BLaER1 treated with 17β-estradiol and CSF1 and Interleukin-3, amounts not matched to agents 10 nM and 100 nM (cell line): ENCODE data around the gene AFF1.

Source experiments
- H3K27ac ChIP-seq, 11 experiments: shearing (Covaris generic); formaldehyde crosslinking; 2 replicates each; pipeline ENCODE4 v1.8.1; 2022
- H3K27me3 ChIP-seq, 11 experiments: shearing (Covaris generic); formaldehyde crosslinking; 2 replicates each; pipeline ENCODE4 v1.8.1; 2022
- H3K36me3 ChIP-seq, 11 experiments: shearing (Covaris generic); formaldehyde crosslinking; 2 replicates each; pipeline ENCODE4 v1.8.1; 2022
- H3K4me1 ChIP-seq, 10 experiments: shearing (Covaris generic); formaldehyde crosslinking; 2 replicates each; pipeline ENCODE4 v1.8.1; 2022
- H3K4me2 ChIP-seq, 11 experiments: shearing (Covaris generic); formaldehyde crosslinking; 2 replicates each; pipeline ENCODE4 v1.8.1; 2022
- H3K4me3 ChIP-seq, 10 experiments: shearing (Covaris generic); formaldehyde crosslinking; 2 replicates each; pipeline ENCODE4 v1.8.1; 2022
- H3K9ac ChIP-seq, 11 experiments: shearing (Covaris generic); formaldehyde crosslinking; 2 replicates each; pipeline ENCODE4 v1.8.1; 2022
- H3K9me3 ChIP-seq, 11 experiments: shearing (Covaris generic); formaldehyde crosslinking; replicated peaks in 1 of 11; 2 replicates each; pipeline ENCODE4 v1.8.1; 2022
- H4K20me1 ChIP-seq, 11 experiments: shearing (Covaris generic); formaldehyde crosslinking; 2 replicates each; pipeline ENCODE4 v1.8.1; 2022
- Cebpa-rat ChIP-seq, 11 experiments: shearing (Covaris generic); IDR thresholded peaks; 2 replicates each; pipeline ENCODE4 v1.8.1; 2022

AFF1 gene

DNA sequence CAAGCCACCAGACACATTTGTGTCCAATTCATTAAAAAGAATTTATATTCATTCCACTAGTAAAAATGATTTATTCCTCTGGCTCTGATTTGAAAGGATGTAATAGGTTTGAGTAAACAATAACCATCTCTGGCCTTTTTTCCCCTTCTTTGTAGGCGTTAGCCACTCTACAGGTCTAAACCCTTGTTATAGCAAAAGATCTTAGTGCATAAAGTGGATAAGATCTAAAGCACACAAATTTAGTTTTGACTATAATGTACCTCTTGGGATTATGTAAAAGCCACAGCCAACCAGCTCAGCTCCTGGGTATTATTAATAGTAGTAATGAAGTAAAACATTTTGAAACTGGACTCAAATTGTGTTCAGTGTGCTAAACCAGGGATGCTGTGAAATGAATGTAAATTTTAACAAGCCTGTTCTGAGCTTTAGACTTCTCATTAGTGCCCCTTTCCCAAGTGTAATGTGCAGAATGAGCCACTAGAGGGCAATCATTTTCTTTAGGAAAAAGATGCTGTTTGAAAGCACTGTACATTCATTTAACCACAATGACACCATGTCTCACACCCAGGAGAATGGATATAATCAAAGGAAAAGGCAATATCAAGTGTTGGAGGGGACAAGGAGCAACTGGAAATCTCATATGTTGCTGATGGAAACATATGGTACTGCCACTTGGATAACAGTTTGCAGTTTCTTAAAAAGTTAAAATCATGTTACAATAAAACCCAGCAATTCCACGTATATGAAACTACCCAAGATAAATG, 215.9 kb downstream of the AFF1 start:
- no peaks in the 10 kb centered on the region for H3K9me3 ChIP-seq
- no peak overlapping the region for H3K4me2 ChIP-seq
- no peaks in the 10 kb centered on the region; a peak in 2 of 22 replicates for H4K20me1 ChIP-seq
- H3K27ac ChIP-seq: no peak overlapping the region
- no peaks in the 10 kb centered on the region for H3K4me1 ChIP-seq
- no peaks in the 10 kb centered on the region for H3K27me3 ChIP-seq
- H3K36me3 ChIP-seq: peaks cover 0 to 6% (median 4%) of the 10 kb centered on the region in 11 experiments; a peak in 9 of 22 replicates
- no peak overlapping the region for H3K4me3 ChIP-seq
- no peak for TF ChIP-seq Cebpa-rat (IDR thresholded peaks at IDR 0.05)
- no peak overlapping the region for H3K9ac ChIP-seq

DNA sequence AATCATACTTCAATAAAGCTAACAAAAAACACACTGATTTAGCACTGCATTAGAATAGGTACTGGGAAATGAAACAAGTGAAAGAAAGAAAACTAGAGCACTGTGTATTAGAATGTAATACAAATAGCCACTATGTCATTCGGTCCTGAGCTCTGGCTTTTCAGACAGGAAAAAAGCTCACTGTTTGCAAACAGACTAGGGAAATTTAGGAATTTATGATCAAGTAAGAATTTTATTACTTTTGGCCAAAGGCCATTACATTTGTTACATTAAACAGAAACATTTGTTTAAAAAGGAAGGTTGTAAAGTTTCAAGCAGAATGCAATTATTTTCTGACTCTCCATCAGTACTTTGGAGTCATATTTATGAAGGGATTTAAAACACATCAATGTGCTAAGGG, 216.9 kb downstream of the AFF1 start:
- Histone ChIP-seq H3K9me3 (no peaks in the 10 kb centered on the region), H3K9ac (no peak overlapping the region), H3K4me2 (no peak overlapping the region), H3K27me3 (no peaks in the 10 kb centered on the region), H3K27ac (no peak overlapping the region), H3K4me3 (no peak overlapping the region), H3K36me3 (no peaks in the 10 kb centered on the region; a peak in 1 of 22 replicates), H4K20me1 (no peaks in the 10 kb centered on the region; a peak in 1 of 22 replicates), H3K4me1 (no peaks in the 10 kb centered on the region)
- TF ChIP-seq Cebpa-rat (IDR thresholded peaks at IDR 0.05): no peak

DNA sequence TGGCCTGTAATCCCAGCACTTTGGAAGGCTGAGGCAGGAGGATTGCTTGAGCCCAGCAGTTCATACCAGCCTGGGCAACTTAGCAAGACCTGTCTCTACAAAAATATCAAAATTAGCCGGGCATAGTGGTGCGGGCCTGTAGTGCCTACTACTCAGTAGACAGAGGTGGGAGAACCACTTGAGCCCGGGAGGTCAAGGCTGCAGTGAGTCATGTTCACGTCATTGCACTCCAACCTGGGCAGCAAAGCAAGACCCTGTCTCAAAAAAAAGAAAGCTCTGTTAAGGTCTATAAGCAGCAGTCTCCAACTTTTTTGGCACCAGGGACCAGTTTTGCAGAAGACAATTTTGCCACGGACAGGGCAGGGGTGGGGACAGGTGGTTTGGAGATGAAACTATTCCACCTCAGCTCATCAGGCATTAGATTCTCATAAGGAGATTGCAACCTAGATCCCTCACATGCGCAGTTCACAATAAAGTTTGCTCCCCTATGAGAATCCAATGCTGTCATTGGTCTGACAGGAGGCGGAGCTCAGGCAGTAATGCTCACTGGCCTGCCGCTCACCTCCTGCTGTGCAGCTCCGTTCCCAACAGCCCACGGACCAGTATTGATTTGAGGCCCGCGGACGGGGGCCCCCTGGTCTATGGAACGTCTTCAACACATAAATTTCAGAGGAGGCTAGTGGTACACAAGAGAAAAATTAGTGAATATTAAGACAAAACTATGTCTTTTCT, 217.7 kb downstream of the AFF1 start:
- H3K9ac ChIP-seq: no peak overlapping the region
- no peaks in the 10 kb centered on the region for H3K27me3 ChIP-seq
- no peaks in the 10 kb centered on the region for H3K4me1 ChIP-seq

DNA sequence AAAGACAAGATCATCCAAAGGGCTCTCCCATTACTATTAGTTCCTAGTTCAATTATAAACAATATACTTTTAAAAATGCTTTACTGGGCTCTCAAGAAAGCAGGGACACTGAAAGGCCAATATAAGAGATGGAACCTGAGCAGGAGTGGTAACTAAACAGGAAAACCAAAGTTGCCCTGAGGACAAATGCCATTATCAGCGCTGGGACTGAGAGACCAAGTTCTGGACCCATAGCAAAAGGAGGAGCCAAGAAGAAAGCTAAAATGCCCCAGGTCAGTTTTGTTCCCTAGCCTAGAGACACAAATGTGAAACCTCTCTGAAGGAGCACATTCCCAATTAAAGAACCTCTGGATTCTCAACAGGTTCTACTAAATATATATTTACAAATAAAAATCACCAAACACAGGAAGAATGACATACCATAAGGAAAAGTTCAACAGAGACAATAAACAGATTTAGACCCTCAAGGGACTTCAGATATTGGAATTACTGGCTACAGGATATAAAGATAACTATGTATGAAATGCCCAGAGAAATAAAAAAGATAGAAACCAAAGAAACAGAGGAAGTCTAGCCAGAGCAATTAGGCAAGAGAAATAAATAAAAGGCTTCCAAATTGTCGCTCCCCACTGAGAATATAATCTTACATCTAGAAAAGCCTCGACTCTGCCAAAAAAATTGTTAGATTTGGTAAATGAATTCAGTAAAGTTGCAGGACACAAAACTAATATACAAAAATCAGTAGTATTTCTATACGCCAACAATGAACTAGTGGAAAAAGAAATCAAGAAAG, 218.5 kb downstream of the AFF1 start:
- no peak for TF ChIP-seq Cebpa-rat (IDR thresholded peaks at IDR 0.05)
- H3K36me3 ChIP-seq: 0 out of 22 replicates have a peak, but pooled peaks cover 0 to 3% (median 0%) of the 10 kb centered on the region in 11 experiments

More for the DNA sequence above, 217.7 kb downstream of the AFF1 start:
- no peak for TF ChIP-seq Cebpa-rat (IDR thresholded peaks at IDR 0.05)
- no peak overlapping the region for H3K4me3 ChIP-seq
- H3K9me3 ChIP-seq: no peaks in the 10 kb centered on the region
- no peak overlapping the region for H3K27ac ChIP-seq
- no peaks in the 10 kb centered on the region for H3K36me3 ChIP-seq
- H3K4me2 ChIP-seq: no peak overlapping the region
- no peaks in the 10 kb centered on the region; a peak in 1 of 22 replicates for H4K20me1 ChIP-seq

DNA sequence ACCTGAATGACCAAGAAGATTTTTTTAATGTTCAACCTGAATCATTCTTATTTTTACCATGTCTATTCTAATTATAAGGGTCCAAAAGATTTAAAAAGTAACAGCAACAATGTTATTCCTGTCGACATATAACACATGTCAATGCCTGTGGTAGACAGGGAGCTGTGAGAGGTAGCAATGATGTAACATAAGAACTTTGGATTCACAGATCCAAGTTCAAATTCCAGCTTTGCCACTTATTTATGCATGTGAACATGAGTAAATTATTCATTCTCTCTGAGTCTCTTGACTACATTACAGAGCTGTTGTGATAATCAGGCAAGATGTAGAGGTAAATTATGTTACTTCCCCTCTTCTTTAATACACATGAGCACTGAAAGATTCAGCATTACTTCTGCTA, 231.1 kb downstream of the AFF1 start:
- Histone ChIP-seq H3K4me3 (no peak overlapping the region), H3K9ac (no peak overlapping the region), H3K9me3 (no peaks in the 10 kb centered on the region), H3K36me3 (peaks cover 53 to 91% (median 77%) of the 10 kb centered on the region in 11 experiments), H3K4me2 (no peak overlapping the region), H3K27ac (no peak overlapping the region), H3K4me1 (no peaks in the 10 kb centered on the region), H4K20me1 (0 out of 22 replicates have a peak, but pooled peaks cover 0 to 3% (median 0%) of the 10 kb centered on the region in 11 experiments), H3K27me3 (no peaks in the 10 kb centered on the region)
- TF ChIP-seq Cebpa-rat (IDR thresholded peaks at IDR 0.05): no peak

More for the DNA sequence above, 218.5 kb downstream of the AFF1 start:
- Histone ChIP-seq H3K4me2 (no peak overlapping the region), H3K4me1 (no peaks in the 10 kb centered on the region), H3K27me3 (no peaks in the 10 kb centered on the region), H3K9ac (no peak overlapping the region), H3K9me3 (no peaks in the 10 kb centered on the region), H3K27ac (no peak overlapping the region), H4K20me1 (no peaks in the 10 kb centered on the region; a peak in 1 of 22 replicates), H3K4me3 (no peak overlapping the region)

DNA sequence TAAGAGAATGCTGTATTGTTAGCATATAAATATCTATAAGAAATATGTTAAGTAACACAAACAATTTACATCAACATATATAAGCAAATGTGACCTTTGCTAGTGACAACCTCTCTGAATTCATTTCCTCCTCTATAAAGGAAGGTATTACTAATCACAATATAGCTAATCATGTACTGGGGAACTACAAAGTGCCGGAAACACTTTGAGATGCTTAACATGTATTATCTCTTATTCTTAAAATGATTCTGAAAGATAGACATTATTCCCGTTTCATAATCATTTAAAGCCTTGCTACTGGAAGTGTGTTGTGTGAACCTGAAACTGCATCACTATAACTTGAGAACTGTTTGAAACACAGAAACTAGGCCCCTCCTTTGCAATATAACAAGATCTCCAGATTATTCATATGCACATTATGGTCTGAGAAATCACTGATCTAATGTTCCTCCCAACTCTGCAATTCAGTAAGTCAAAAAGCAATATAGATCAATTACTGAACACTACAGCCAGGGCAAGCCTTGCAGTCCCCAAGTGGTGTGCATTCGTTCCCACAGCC, 231.6 kb downstream of the AFF1 start:
- Histone ChIP-seq H3K27ac (no peak overlapping the region), H3K9me3 (no peaks in the 10 kb centered on the region), H3K9ac (no peak overlapping the region), H3K36me3 (peaks cover 53 to 90% (median 76%) of the 10 kb centered on the region in 11 experiments), H3K4me3 (no peak overlapping the region), H4K20me1 (0 out of 22 replicates have a peak, but pooled peaks cover 0 to 3% (median 0%) of the 10 kb centered on the region in 11 experiments), H3K4me1 (no peaks in the 10 kb centered on the region), H3K27me3 (no peaks in the 10 kb centered on the region), H3K4me2 (no peak overlapping the region)
- TF ChIP-seq Cebpa-rat (IDR thresholded peaks at IDR 0.05): no peak

DNA sequence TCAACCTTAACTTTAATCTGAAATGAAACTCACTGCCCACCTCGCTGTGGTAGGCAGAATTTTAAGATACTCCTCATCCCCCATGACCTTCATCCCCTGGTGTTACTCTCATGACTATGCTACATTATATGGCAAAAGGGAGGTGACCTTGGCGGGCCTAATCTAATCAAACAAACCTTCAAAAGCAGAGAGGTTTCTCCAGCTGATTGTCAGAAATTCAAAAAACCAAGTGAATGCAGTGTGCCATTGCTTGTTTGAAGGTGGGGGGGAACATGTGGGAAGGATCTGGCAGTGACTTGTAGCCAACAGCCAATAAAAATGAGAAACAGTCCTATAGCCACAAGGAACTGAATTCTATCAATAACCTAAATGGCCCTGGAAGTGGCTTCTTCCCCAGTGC, 237.1 kb downstream of the AFF1 start:
- Histone ChIP-seq H3K4me2 (no peak overlapping the region), H3K4me3 (no peak overlapping the region), H3K9me3 (no peaks in the 10 kb centered on the region), H3K9ac (no peak overlapping the region), H4K20me1 (no peaks in the 10 kb centered on the region), H3K27me3 (no peaks in the 10 kb centered on the region), H3K27ac (no peak overlapping the region), H3K4me1 (no peaks in the 10 kb centered on the region), H3K36me3 (peaks cover 49 to 96% (median 73%) of the 10 kb centered on the region in 11 experiments)
- TF ChIP-seq Cebpa-rat (IDR thresholded peaks at IDR 0.05): no peak

DNA sequence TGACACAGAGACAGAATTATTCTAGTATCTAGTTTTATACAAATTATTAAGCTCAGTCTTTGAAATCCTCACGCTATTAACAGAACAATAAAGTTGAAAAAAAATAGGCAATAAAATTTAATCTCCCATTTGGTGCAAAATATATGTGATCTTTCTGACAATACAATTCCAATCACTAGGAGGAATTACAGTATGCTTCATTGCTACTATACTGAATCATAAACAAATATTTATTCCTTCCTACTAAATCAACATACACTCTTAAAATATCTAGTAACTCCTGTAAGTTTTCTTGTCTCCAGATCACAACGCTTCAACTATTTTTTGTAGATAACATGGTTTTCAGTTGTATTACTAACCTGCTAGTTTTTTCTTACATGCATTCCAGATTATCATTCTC, 239.9 kb downstream of the AFF1 start:
- Histone ChIP-seq H3K4me2 (no peak overlapping the region), H4K20me1 (no peaks in the 10 kb centered on the region), H3K27me3 (no peaks in the 10 kb centered on the region), H3K27ac (no peak overlapping the region), H3K4me3 (no peak overlapping the region), H3K9me3 (no peaks in the 10 kb centered on the region), H3K4me1 (no peaks in the 10 kb centered on the region), H3K9ac (no peak overlapping the region), H3K36me3 (peaks cover 44 to 96% (median 64%) of the 10 kb centered on the region in 11 experiments)
- TF ChIP-seq Cebpa-rat (IDR thresholded peaks at IDR 0.05): no peak

DNA sequence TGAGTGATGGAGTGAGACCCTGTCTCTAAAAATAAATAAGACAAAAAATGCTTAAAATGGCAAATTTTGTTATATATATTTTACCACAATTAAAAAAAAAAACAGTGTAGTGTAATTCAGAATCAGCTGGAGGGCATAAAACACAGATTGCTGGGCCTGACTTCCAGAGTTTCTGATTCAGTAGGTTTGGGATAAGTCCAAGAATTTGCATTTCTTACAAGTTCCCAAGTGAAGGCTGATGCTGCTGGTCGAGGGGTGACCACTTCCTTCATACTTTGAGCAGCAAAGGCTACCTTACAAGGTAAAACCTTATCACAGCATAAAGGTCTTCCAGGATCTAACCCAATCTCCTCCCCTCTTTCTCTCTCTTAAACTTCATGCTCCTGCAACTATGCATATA, 244.9 kb downstream of the AFF1 start:
- H3K9me3 ChIP-seq: no peaks in the 10 kb centered on the region
- no peak overlapping the region for H3K4me2 ChIP-seq
- no peak overlapping the region for H3K4me3 ChIP-seq
- no peak overlapping the region for H3K9ac ChIP-seq
- no peak for TF ChIP-seq Cebpa-rat (IDR thresholded peaks at IDR 0.05)
- no peaks in the 10 kb centered on the region for H4K20me1 ChIP-seq
- H3K27me3 ChIP-seq: no peaks in the 10 kb centered on the region
- no peaks in the 10 kb centered on the region for H3K4me1 ChIP-seq
- H3K27ac ChIP-seq: no peak overlapping the region
- peaks cover 28 to 78% (median 42%) of the 10 kb centered on the region in 11 experiments for H3K36me3 ChIP-seq
